ENCODE results near the gene NUCB1. TPM values are rescaled to one million over a fixed set of nuclear protein-coding genes. Genes with fewer than 3 reads are reported as not detected.

NUCB1 gene
- total and polyA plus RNA-seq, 9 of the 15 experiments (the other 6 are each of a cell fraction or from before 2014, with no cell fraction given) = 3.1 to 153 (median 71.7) TPM

GRCh38 chr19:48896191-48896720 lies 3.9 kb upstream of the NUCB1 start (continued):
- TF ChIP-seq PRDM10 (IDR thresholded peaks at IDR 0.05; ENCODE audit: partially characterized antibody) (no peak), ATF7 (IDR thresholded peaks at IDR 0.05) (no peak), BACH1 (tag; IDR thresholded peaks at IDR 0.05) (no peak), HDAC2 (IDR thresholded peaks at IDR 0.05) (0 out of 2 replicates have a peak, but pooled peaks have one; percentile 38), TAL1 (IDR thresholded peaks at IDR 0.05) (no peak), DPF2 (IDR thresholded peaks at IDR 0.05) (no peak), ZNF699 (CRISPR knock-in tag; IDR thresholded peaks at IDR 0.05; ENCODE audit: insufficient replicate concordance) (no peak), MAZ (CRISPR knock-in tag; conservative IDR thresholded peaks at IDR 0.05 in 1 of 2, IDR thresholded peaks at IDR 0.05 in 1 of 2) (peak in 1 of 2 experiments; percentile 44; a peak in 1 of 4 replicates), RBM14 (IDR thresholded peaks at IDR 0.05; ENCODE audit: borderline replicate concordance, insufficient read depth, low read depth, low read length) (no peak), RBFOX2 (IDR thresholded peaks at IDR 0.05; ENCODE audit: low read depth, low read length) (peak; percentile 53; the same call in 1 of the 2 replicates), ZNF316 (IDR thresholded peaks at IDR 0.05) (no peak), EGR1 (conservative IDR thresholded peaks at IDR 0.05) (peak; percentile 31; the same call in 1 of the 2 replicates), MEIS2 (IDR thresholded peaks at IDR 0.05; ENCODE audit: partially characterized antibody) (no peak), TCFL5 (CRISPR knock-in tag; conservative IDR thresholded peaks at IDR 0.05) (no peak), PATZ1 (CRISPR knock-in tag; IDR thresholded peaks at IDR 0.05; ENCODE audit: borderline replicate concordance) (no peak), CXXC5 (CRISPR knock-in tag; IDR thresholded peaks at IDR 0.05) (no peak), POLR2A (conservative IDR thresholded peaks at IDR 0.05) (no peak), FOXA3 (CRISPR knock-in tag; conservative IDR thresholded peaks at IDR 0.05 in 1 of 2, IDR thresholded peaks at IDR 0.05 in 1 of 2) (no peak), PURB (CRISPR knock-in tag; IDR thresholded peaks at IDR 0.05; ENCODE audit: low read depth) (no peak), ZMIZ1 (IDR thresholded peaks at IDR 0.05; ENCODE audit: low read depth in 2 of 2, low read length in 2 of 2) (no peak), NFIC (IDR thresholded peaks at IDR 0.05) (no peak)
